Activated T-cell treated with anti-CD3 and anti-CD28 coated beads, Interleukin-2, amount 50 U/mL, for 4 hours (primary cell): ENCODE results near the gene MYLK. TPM values are rescaled to one million over a fixed set of nuclear protein-coding genes. Genes with fewer than 3 reads are reported as not detected.

Experiments
- ATAC-seq, 2 donors: fragments of 200-7000 bp; cut with Tn5 transposase; one replicate each; pipeline ENCODE4 v1.10.0; 2021
- DNase-seq: peaks from one replicate; pipeline ENCODE4 v3.0.0-alpha.2; 2020
- H3K27me3 Mint-ChIP-seq: one replicate; pipeline ENCODE4 v1.8.0; 2021; ENCODE audit warnings: low read depth, mixed read lengths
- H3K36me3 Mint-ChIP-seq: one replicate; pipeline ENCODE4 v1.8.0; 2022; ENCODE audit warnings: mixed read lengths; ENCODE audit not compliant: insufficient read depth
- H3K4me1 Mint-ChIP-seq: one replicate; pipeline ENCODE4 v1.8.0; 2021; ENCODE audit warnings: low read depth, mixed read lengths
- H3K4me3 Mint-ChIP-seq: one replicate; pipeline ENCODE4 v1.8.0; 2021; ENCODE audit warnings: mild to moderate bottlenecking, moderate library complexity, mixed read lengths
- H3K9me3 Mint-ChIP-seq: one replicate; pipeline ENCODE4 v1.8.0; 2021; ENCODE audit warnings: mixed read lengths
- total RNA-seq, 3 donors: library from RNA; stranded (reverse); gene quantifications; one replicate each; pipeline ENCODE4 v1.2.1, GENCODE V29; 2021

Gene MYLK
- total RNA-seq, 3 donors from 2014 or later = 0.60 to 0.92 (median 0.68) TPM

DNA sequence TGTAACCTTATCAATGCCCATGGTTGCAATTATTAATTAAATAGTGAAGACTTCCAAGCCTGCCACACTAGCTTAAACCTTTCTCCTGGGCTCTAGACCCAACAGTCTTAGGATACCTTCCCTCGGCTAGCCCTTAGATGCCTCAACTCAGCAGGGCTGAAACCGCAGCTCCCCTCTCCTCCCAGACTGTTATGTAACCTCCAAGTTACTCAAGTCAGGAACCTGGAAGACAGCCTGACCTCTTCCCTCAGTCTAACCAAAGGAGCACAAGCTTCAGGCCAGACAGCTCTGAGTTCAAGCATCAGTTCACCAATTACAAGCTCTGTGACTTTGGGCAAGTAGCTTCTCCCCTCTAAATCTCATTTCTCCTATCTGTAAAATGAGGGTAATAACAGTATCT is 228.7 kb downstream of the MYLK start:
- Mint-ChIP-seq H3K4me1 (no peaks in the 10 kb centered on the region), H3K4me3 (no peak overlapping the region), H3K27me3 (peaks cover 3% of the 10 kb centered on the region), H3K9me3 (peaks cover 10% of the 10 kb centered on the region), H3K36me3 (peaks cover 2% of the 10 kb centered on the region)
- no peak for DNase-seq
- ATAC-seq = no peak

GRCh38 chr3:123653221-123653682 is 230.9 kb downstream of the MYLK start:
- Mint-ChIP-seq H3K4me3 (no peak overlapping the region), H3K4me1 (no peaks in the 10 kb centered on the region), H3K9me3 (peaks cover 10% of the 10 kb centered on the region), H3K36me3 (peaks cover 2% of the 10 kb centered on the region), H3K27me3 (peaks cover 3% of the 10 kb centered on the region)
- DNase-seq (no peak), ATAC-seq (no peak)

DNA sequence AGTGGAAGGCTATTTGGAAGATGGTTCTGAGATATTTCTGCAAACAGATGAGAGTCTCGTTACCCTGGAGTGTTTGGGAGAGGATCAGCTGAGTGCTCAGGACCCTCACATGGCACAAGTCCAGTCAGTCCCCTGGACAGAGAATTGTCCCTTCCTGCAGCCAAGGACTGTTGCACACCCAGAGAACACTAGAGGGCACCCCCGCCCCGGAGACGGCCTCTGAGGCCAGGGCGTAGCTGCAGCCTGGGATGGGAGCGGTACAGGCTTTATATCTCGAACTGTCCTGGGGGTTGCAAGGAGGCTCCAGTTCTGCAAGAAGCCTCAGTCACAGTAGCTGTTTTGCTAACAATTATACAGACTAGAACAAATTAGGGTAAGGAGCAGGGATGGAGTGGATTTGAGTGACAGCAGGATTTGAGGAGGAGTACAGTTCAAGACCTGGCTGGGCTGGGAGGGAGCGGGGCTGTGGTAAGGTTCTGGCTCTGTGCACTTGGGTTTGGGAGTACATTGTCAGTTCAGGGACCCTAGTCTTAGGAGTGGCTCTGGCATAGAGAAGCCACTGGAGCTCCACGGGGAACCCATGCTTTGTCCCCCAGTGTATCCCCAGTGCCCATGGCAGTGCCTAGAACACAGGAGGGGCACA is 231.7 kb downstream of the MYLK start:
- Mint-ChIP-seq H3K4me3 (no peak overlapping the region), H3K9me3 (peaks cover 7% of the 10 kb centered on the region), H3K27me3 (peaks cover 3% of the 10 kb centered on the region), H3K36me3 (peaks cover 2% of the 10 kb centered on the region), H3K4me1 (no peaks in the 10 kb centered on the region)
- DNase-seq = no peak
- peak; percentile 54 to 55 for ATAC-seq

DNA sequence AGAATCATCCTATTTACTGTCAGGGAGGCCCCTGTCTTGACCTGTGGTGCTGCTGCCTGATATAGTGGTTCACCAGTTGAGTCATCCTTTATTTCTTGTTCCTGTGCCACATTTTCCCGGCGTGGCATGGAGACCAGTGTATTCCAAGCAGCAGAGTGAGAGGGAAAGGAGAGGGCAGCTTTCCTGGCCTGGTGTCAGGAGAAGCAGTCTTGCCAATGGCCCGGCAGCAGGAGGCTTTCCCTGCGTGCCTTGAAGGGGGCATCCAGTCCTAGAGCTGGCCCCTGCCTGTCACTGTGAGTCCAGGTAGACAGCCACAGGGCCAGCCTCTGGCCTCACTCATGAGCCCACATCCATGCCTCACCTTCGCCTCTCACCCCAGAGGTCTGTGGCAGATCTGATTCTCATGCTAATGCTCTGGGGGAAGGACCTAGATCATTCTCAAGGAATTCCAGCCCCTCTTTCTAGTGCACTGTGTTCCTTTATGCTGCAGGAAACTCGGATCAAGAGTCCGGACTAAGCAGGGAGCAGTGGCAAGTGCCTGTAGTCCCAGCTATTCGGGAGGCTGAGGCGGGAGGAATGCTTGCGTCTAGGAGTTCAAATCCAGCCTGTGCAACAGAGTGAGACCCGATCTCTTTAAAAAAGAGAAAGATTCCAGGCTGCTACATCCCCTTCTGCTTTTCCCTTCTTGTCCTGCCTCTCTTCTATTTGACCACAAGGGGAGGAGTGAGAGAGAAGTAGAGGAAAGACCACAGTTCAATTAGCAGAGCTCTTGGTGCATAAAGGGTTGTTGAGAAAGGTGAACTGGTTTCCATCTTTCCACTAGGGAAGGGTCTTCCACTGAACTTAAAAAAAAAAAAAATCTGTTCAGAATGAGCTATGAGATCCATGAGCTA is 232.4 kb downstream of the MYLK start:
- ATAC-seq = no peak
- H3K9me3 Mint-ChIP-seq = no peaks in the 10 kb centered on the region

DNA sequence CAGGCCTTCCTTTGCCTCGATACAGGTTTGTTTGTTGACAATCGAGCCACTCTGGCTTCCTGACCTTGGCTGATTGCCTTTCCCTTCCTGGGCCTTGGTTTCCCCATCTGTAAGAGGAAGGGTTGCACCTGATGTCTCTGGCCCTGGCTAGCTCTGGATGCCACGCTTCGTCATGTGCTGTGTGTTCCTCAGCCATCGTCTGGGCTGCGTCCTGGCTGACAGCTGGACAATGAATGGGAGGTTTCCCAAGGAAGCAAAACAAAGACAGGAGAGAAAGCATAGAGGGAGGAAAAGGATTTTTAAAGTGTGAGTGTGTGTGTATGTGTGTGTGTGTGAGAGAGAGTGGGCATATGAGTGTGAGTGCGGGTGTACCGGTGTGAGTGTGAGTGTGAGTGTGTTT is 234.0 kb downstream of the MYLK start:
- DNase-seq (no peak), ATAC-seq (no peak)
- Mint-ChIP-seq H3K9me3 (no peaks in the 10 kb centered on the region), H3K4me3 (no peak overlapping the region), H3K4me1 (no peaks in the 10 kb centered on the region), H3K36me3 (no peaks in the 10 kb centered on the region), H3K27me3 (no peaks in the 10 kb centered on the region)

More for the DNA sequence above, 232.4 kb downstream of the MYLK start:
- DNase-seq = no peak
- Mint-ChIP-seq H3K4me1 (no peaks in the 10 kb centered on the region), H3K27me3 (peaks cover 3% of the 10 kb centered on the region), H3K36me3 (no peaks in the 10 kb centered on the region), H3K4me3 (no peak overlapping the region)

DNA sequence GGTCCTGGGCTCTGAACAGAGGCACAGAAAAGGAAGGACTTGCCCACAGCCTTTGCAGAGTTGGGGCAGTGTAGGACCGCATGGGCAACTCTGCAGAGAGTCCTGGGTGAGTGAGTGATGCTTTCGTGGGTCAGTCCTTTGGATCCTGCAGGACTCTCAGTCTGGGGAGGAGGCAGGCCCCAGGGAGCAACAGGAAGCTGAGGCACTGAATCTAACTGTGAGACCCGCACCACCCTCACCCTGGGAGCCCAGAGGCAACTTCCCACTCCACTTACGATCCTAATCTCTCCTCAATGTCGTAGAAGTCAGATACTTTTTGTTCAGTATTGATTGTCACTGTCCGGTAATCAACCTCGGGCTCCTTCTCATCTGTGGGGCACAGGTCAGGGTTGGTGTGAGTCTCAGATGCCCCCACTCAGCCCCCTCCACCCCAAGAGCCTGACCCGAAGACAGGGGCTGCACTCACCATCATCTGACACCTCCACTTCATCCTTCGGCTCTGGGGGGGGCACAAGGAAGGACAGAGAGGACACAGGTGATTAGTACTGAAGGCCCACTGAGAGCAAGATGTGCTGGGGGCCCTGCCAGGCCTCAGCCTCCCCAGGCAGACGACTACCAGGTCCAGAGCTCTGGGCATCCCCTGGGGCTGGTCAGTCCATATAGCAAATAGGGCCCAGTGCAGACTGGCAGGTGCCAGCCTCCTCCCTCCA is 235.3 kb downstream of the MYLK start:
- H3K36me3 Mint-ChIP-seq = no peaks in the 10 kb centered on the region
- no peaks in the 10 kb centered on the region for H3K4me1 Mint-ChIP-seq
- no peak for ATAC-seq
- no peaks in the 10 kb centered on the region for H3K27me3 Mint-ChIP-seq
- H3K9me3 Mint-ChIP-seq = no peaks in the 10 kb centered on the region
- no peak overlapping the region for H3K4me3 Mint-ChIP-seq
- no peak for DNase-seq

GRCh38 chr3:123644358-123644757 is 239.8 kb downstream of the MYLK start:
- no peak for ATAC-seq
- no peaks in the 10 kb centered on the region for H3K4me1 Mint-ChIP-seq

DNA sequence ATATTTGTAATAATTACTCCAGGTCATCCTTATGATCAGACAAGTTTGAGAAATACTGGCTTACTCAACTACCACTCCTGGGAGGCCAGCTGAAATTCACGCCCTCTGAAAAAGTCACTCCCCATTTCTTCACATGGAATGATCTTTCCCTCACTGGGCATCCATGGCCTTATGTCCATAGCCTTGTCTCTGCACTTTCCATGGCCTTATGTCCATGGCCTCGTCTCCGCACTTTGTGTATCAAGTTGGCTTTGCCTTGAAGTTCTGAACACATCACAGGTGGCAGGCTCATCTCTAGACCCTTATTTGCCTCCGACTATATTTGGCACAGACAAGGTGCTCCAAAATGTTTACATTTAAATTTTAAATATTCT is 241.2 kb downstream of the MYLK start:
- ATAC-seq (no peak), DNase-seq (no peak)
- peaks cover 5% of the 10 kb centered on the region for H3K27me3 Mint-ChIP-seq
- H3K9me3 Mint-ChIP-seq = no peaks in the 10 kb centered on the region
- no peaks in the 10 kb centered on the region for H3K4me1 Mint-ChIP-seq
- H3K4me3 Mint-ChIP-seq = no peak overlapping the region
- no peaks in the 10 kb centered on the region for H3K36me3 Mint-ChIP-seq

More at GRCh38 chr3:123644358-123644757, 239.8 kb downstream of the MYLK start:
- no peak for DNase-seq
- H3K36me3 Mint-ChIP-seq = no peaks in the 10 kb centered on the region
- peaks cover 5% of the 10 kb centered on the region for H3K27me3 Mint-ChIP-seq
- H3K4me3 Mint-ChIP-seq = no peak overlapping the region
- no peaks in the 10 kb centered on the region for H3K9me3 Mint-ChIP-seq

DNA sequence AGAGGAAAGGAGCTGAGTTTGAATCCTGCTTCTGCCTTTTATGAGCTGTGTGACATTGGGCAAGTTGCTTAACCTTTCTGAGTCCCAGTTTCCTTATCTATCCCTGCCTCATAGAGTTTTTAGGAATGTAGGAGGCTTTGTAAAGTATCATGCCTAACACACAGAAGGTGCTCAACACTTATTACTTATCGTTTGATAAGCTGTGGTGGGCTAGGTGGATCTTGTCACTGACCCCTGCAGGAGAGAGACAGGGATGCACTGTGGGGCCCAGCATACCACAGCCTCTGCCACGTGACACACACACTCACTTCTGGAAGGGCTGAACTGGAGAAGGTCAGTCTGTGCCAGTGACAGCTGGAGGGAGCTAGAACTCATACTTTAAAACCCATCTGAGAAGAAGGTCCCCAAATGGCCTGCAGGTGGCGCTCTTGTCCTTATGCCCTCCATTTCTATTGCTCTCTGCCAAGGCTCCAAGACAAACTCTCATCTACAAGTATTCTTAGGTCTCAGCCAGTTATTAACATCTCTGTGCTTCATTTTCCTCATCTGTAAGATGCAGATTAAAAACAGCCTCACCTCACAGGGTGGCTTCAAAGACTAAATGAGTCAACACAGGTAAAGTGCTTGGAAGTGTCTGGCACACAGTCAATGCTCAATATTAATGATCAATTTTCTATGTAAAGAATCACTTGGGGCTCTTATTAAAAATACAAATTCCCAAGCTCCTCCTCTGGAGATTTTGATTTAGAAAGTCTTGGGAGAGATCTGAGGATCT is 241.8 kb downstream of the MYLK start:
- peaks cover 5% of the 10 kb centered on the region for H3K27me3 Mint-ChIP-seq
- no peaks in the 10 kb centered on the region for H3K36me3 Mint-ChIP-seq
- DNase-seq = peak; percentile 10
- H3K9me3 Mint-ChIP-seq = no peaks in the 10 kb centered on the region
- no peak overlapping the region for H3K4me3 Mint-ChIP-seq
- H3K4me1 Mint-ChIP-seq = no peaks in the 10 kb centered on the region
- no peak for ATAC-seq

- Mint-ChIP-seq H3K27me3 (peaks cover 5% of the 10 kb centered on the region), H3K36me3 (no peaks in the 10 kb centered on the region), H3K9me3 (no peaks in the 10 kb centered on the region), H3K4me3 (no peak overlapping the region), H3K4me1 (no peaks in the 10 kb centered on the region)
- ATAC-seq (no peak), DNase-seq (no peak)
Measured at GRCh38 chr3:123641505-123641904, 242.6 kb downstream of the MYLK start.

DNA sequence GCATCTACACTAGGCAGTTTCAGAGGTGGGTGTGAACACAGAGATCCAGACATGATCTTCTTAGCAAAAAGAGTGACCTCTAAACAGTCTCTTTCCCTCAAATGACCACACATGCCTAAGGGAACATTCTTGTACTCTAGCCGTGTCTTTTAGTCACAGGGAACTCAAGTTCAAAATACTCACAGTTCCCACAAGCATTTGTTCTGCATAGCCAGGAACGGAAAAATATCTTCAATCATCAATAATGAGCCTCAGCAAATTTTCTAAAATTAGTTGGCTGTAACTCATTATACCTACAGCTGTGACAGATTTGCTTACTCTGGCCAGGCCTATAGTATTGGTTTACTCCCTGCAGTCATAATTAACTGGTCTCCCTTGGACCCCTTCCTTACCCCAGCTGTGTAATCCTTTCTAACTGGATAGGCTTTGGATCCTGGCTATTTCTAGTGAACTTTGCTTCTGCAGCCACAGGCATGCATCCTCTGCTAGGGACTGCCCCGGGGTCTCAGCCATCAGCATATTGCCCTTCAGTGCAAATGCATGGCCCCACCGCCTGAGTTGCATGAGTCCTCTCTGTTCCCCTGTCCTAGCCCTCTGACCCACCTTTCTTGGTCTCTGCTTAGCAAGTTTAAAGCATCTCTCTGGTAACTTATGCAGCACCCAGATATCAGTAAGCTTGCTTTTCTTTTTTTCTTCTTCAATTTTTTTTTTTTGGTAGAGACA is 243.2 kb downstream of the MYLK start:
- ATAC-seq = no peak
- H3K4me1 Mint-ChIP-seq = no peaks in the 10 kb centered on the region

DNA sequence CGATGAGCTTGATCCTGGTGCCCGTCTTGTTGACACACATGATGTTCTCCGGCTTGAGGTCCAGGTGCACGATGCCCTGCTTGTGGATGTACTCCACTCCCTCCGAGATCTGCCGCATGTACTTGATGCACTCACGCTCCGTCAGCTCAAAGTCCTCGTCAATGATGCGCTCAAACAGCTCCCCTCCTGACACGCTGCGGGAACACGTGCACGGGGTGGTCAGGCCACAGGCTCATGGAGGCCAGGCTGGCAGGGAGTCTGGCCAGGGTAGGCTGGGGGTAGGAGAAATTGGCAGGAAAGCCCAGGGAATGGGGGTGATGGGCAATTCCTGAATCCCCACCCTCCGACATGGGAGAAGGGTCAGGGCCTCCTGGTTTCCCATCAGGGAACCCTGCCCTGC is 243.8 kb downstream of the MYLK start:
- ATAC-seq (no peak), DNase-seq (no peak)
- no peaks in the 10 kb centered on the region for H3K36me3 Mint-ChIP-seq
- peaks cover 5% of the 10 kb centered on the region for H3K27me3 Mint-ChIP-seq
- H3K9me3 Mint-ChIP-seq = no peaks in the 10 kb centered on the region
- no peak overlapping the region for H3K4me3 Mint-ChIP-seq
- H3K4me1 Mint-ChIP-seq = no peaks in the 10 kb centered on the region

More for the DNA sequence above, 243.2 kb downstream of the MYLK start:
- DNase-seq = no peak
- Mint-ChIP-seq H3K4me3 (no peak overlapping the region), H3K36me3 (no peaks in the 10 kb centered on the region), H3K27me3 (peaks cover 5% of the 10 kb centered on the region), H3K9me3 (no peaks in the 10 kb centered on the region)

DNA sequence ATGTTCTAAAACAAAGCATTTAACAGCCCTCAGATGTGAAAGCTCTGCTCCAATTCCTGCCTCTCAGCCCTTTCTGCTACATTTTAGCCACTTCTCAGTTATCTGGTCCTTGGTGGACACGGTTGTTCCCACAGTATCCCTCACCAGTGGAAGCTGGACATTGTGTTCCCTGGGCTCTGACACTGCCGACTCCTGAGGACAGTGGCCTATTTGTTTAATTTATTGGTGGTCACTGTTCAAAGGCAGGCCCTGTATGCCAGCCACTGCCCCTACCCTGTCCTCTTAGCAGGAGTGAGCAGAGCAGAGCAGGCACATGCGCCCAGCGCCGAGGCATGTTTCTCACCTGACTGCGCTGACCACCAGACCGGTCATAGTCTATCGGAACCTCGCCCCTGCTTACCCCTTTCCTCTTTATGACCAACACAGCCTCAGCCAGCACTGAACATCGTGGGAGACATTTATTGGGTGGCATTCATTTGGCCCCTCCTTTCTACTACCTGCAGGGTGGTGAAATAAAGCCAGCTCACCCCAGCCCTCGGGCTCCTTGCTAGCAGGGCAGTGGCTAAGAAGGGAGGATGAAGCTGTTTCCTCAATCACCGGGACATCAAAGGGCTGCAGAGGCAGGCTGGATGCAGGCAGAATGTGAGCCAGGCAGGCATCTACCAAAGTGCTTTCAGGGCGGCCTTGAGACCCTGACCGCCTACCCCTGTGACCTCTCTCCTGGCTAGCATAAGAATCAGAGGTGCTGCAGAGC is 245.0 kb downstream of the MYLK start:
- DNase-seq (no peak), ATAC-seq (no peak)
- H3K27me3 Mint-ChIP-seq = peaks cover 5% of the 10 kb centered on the region
- no peaks in the 10 kb centered on the region for H3K4me1 Mint-ChIP-seq
- H3K4me3 Mint-ChIP-seq = no peak overlapping the region
- peaks cover under 1% of the 10 kb centered on the region for H3K36me3 Mint-ChIP-seq
- no peaks in the 10 kb centered on the region for H3K9me3 Mint-ChIP-seq
